Fibroblast of lung (primary cell): Measurements from ENCODE around the gene CFAP119. TPM values are rescaled to one million over a fixed set of nuclear protein-coding genes. Genes with fewer than 3 reads are reported as not detected.

Source experiments
- DNase-seq, 2 donors: peaks; one replicate each; pipeline versions ENCODE4 v3.0.0 to v3.0.0-alpha.2; 2010; ENCODE audit warnings: low read depth in 2 of 2
- H2AFZ ChIP-seq: 2 replicates; pipeline ENCODE4 v1.5.1; 2012; ENCODE audit warnings: low read length, control low read depth, inconsistent platforms
- H3K27ac ChIP-seq: 2 replicates; pipeline ENCODE4 v1.5.1; 2011; ENCODE audit warnings: low read length, control low read depth; ENCODE audit not compliant: insufficient read depth
- H3K27me3 ChIP-seq: 2 replicates; pipeline ENCODE4 v1.5.1; 2011; ENCODE audit warnings: mild to moderate bottlenecking, low read length; ENCODE audit not compliant: control insufficient read depth, insufficient read depth
- H3K36me3 ChIP-seq: 2 replicates; pipeline ENCODE4 v1.5.1; 2011; ENCODE audit warnings: low read length; ENCODE audit not compliant: control insufficient read depth, insufficient read depth
- H3K4me1 ChIP-seq: 2 replicates; pipeline ENCODE4 v1.5.1; 2011; ENCODE audit warnings: low read length; ENCODE audit not compliant: control insufficient read depth, insufficient read depth; ENCODE audit errors: extremely low read depth
- H3K4me2 ChIP-seq: 2 replicates; pipeline ENCODE4 v1.5.1; 2011; ENCODE audit warnings: low read length, control low read depth; ENCODE audit not compliant: insufficient read depth; ENCODE audit errors: extremely low read depth
- H3K4me3 ChIP-seq, 4 experiments: fragments of 200-600 bp in 1 of 4; sonication (generic) in 1 of 4; replicated peaks in 1 of 4; 2 replicates each; pipeline ENCODE4 v1.5.1; 2011 to 2016; ENCODE audit warnings: low read length in 4 of 4, low read depth in 3 of 4, mild to moderate bottlenecking in 3 of 4, control low read depth in 2 of 4, inconsistent platforms in 1 of 4, mixed read lengths in 1 of 4; ENCODE audit not compliant: insufficient read depth in 1 of 4; ENCODE audit errors: control extremely low read depth in 1 of 4
- H3K79me2 ChIP-seq: 2 replicates; pipeline ENCODE4 v1.5.1; 2012; ENCODE audit warnings: mild to moderate bottlenecking, low read length, inconsistent platforms; ENCODE audit not compliant: control insufficient read depth, insufficient read depth
- H3K9ac ChIP-seq: 2 replicates; pipeline ENCODE4 v1.5.1; 2011; ENCODE audit warnings: mild to moderate bottlenecking, low read length, control low read depth; ENCODE audit not compliant: insufficient read depth
- H3K9me3 ChIP-seq: 2 replicates; pipeline ENCODE4 v1.5.1; 2012; ENCODE audit warnings: low read depth, low read length; ENCODE audit not compliant: control insufficient read depth, insufficient read depth
- H4K20me1 ChIP-seq: 2 replicates; pipeline ENCODE4 v1.5.1; 2011; ENCODE audit warnings: low read length; ENCODE audit not compliant: control insufficient read depth, insufficient read depth; ENCODE audit errors: extremely low read depth
- CTCF ChIP-seq, 2 donors: IDR thresholded peaks in 1 of 2; conservative IDR thresholded peaks in 1 of 2; 1 replicate in 1 of 2; 2 replicates in 1 of 2; pipeline ENCODE4 v1.5.1; 2011 to 2012; ENCODE audit warnings: low read length in 2 of 2, control low read depth in 1 of 2, inconsistent platforms in 1 of 2, low read depth in 1 of 2, mild to moderate bottlenecking in 1 of 2
- EZH2 ChIP-seq: IDR thresholded peaks from 2 replicates; pipeline ENCODE4 v1.5.1; 2012; ENCODE audit warnings: low read length, control low read depth, mild to moderate bottlenecking; ENCODE audit errors: missing control alignments
- polyA plus RNA-seq, 2 donors: library from polyadenylated mRNA; depleted of rRNA in 1 of 2; stranded (reverse) in 1 of 2; unstranded in 1 of 2; fragments of >200 nt; gene quantifications; 2 replicates each; pipeline ENCODE4 v1.2.1, GENCODE V29; 2011 to 2012; ENCODE audit warnings: missing spikeins in 1 of 2
- total RNA-seq: library from RNA; depleted of rRNA; stranded (reverse); fragments of >200 nt; gene quantifications from 2 replicates; pipeline ENCODE4 v1.2.1, GENCODE V29; 2014

CFAP119 gene
- total and polyA plus RNA-seq, 2 donors (not counting 1 experiment from before 2014, with no cell fraction given): 1.3 to 1.5 TPM

- Histone ChIP-seq H2AFZ (no peak overlapping the region), H3K27ac (no peak overlapping the region), H3K4me3 (no peak overlapping the region), H3K27me3 (no peaks in the 10 kb centered on the region), H3K9me3 (no peaks in the 10 kb centered on the region), H4K20me1 (no peaks in the 10 kb centered on the region), H3K4me2 (no peak overlapping the region), H3K79me2 (no peaks in the 10 kb centered on the region), H3K36me3 (peaks cover 41% of the 10 kb centered on the region), H3K9ac (no peak overlapping the region), H3K4me1 (peaks cover 22% of the 10 kb centered on the region)
- TF ChIP-seq EZH2 (no peak), CTCF (conservative IDR thresholded peaks at IDR 0.05 in 1 of 2, IDR thresholded peaks at IDR 0.05 in 1 of 2; ENCODE audit: low read depth in 1 of 2, low read length in 2 of 2) (no peak)
- no peak for DNase-seq
Measured at GRCh38 chr16:30737794-30738648, 23.8 kb downstream of the CFAP119 start.

- peaks cover 22% of the 10 kb centered on the region for H3K4me1 ChIP-seq
- no peak for TF ChIP-seq CTCF (conservative IDR thresholded peaks at IDR 0.05 in 1 of 2, IDR thresholded peaks at IDR 0.05 in 1 of 2; ENCODE audit: low read depth in 1 of 2, low read length in 2 of 2)
- TF ChIP-seq EZH2: no peak
- H3K4me3 ChIP-seq: no peak overlapping the region
- H3K36me3 ChIP-seq: peaks cover 40% of the 10 kb centered on the region
- H3K9ac ChIP-seq: no peak overlapping the region
- no peak overlapping the region for H2AFZ ChIP-seq
- H3K79me2 ChIP-seq: no peaks in the 10 kb centered on the region
- H3K27me3 ChIP-seq: no peaks in the 10 kb centered on the region
- no peaks in the 10 kb centered on the region for H4K20me1 ChIP-seq
- no peak overlapping the region for H3K27ac ChIP-seq
- H3K9me3 ChIP-seq: no peaks in the 10 kb centered on the region
- no peak for DNase-seq
- no peak overlapping the region for H3K4me2 ChIP-seq
Measured at GRCh38 chr16:30736995-30737793, 24.7 kb downstream of the CFAP119 start.

GRCh38 chr16:30731411-30731810 is 30.5 kb downstream of the CFAP119 start:
- peaks cover 4% of the 10 kb centered on the region for H3K79me2 ChIP-seq
- no peak for TF ChIP-seq CTCF (conservative IDR thresholded peaks at IDR 0.05 in 1 of 2, IDR thresholded peaks at IDR 0.05 in 1 of 2; ENCODE audit: low read depth in 1 of 2, low read length in 2 of 2)
- TF ChIP-seq EZH2: no peak
- no peak overlapping the region for H3K4me3 ChIP-seq
- H3K36me3 ChIP-seq: peaks cover 28% of the 10 kb centered on the region
- H3K4me2 ChIP-seq: no peak overlapping the region
- H3K27me3 ChIP-seq: no peaks in the 10 kb centered on the region
- H4K20me1 ChIP-seq: no peaks in the 10 kb centered on the region
- no peaks in the 10 kb centered on the region for H3K4me1 ChIP-seq
- no peak overlapping the region for H3K27ac ChIP-seq
- no peaks in the 10 kb centered on the region for H3K9me3 ChIP-seq
- no peak overlapping the region for H2AFZ ChIP-seq
- peak in 1 of 2 donors; percentile 33 for DNase-seq
- H3K9ac ChIP-seq: no peak overlapping the region
